HEK293T (cell line): ENCODE results near the gene THSD8.

Experiments
- CTCF ChIA-PET: fragments of 350-600 bp; formaldehyde crosslinking; extraction: SDS; loops from one replicate; lab custom pipeline; 2021; ENCODE audit warnings: antibody characterized with exemption, inconsistent platforms; lab: Yijun Ruan, JAX
- POLR2A ChIA-PET: fragments of 350-600 bp; formaldehyde crosslinking; extraction: SDS; loops from one replicate; lab custom pipeline; 2020; ENCODE audit warnings: antibody characterized with exemption, inconsistent platforms; lab: Yijun Ruan, JAX
- DNase-seq: peaks from one replicate; pipeline ENCODE4 v3.0.0; 2012; ENCODE audit warnings: mixed read lengths; ENCODE audit errors: extremely low spot score
- ARNT ChIP-seq: fragments of 450-650 bp; IDR thresholded peaks from 2 replicates; pipeline ENCODE4 v1.6.1; 2017; ENCODE audit warnings: mild to moderate bottlenecking
- BHLHE40 ChIP-seq: fragments of 450-650 bp; IDR thresholded peaks from 2 replicates; pipeline ENCODE4 v1.6.1; 2016; ENCODE audit warnings: mild to moderate bottlenecking, moderate library complexity, borderline replicate concordance
- CTBP1 ChIP-seq: fragments of 450-650 bp; IDR thresholded peaks from 2 replicates; pipeline ENCODE4 v1.6.1; 2016; ENCODE audit warnings: borderline replicate concordance
- ELF4 ChIP-seq: fragments of 450-650 bp; IDR thresholded peaks from 2 replicates; pipeline ENCODE4 v1.6.1; 2017; ENCODE audit warnings: antibody characterized with exemption
- FOXA1 ChIP-seq: fragments of 450-650 bp; IDR thresholded peaks from 2 replicates; pipeline ENCODE4 v1.6.1; 2016; ENCODE audit warnings: mild to moderate bottlenecking
- FOXK2 ChIP-seq: fragments of 450-650 bp; IDR thresholded peaks from 2 replicates; pipeline ENCODE4 v1.6.1; 2016; ENCODE audit warnings: mild to moderate bottlenecking
- FOXM1 ChIP-seq: fragments of 450-650 bp; IDR thresholded peaks from 2 replicates; pipeline ENCODE4 v1.6.1; 2017; ENCODE audit warnings: mild to moderate bottlenecking, borderline replicate concordance
- HDGF ChIP-seq: fragments of 450-650 bp; IDR thresholded peaks from 2 replicates; pipeline ENCODE4 v1.6.1; 2017; ENCODE audit warnings: antibody characterized with exemption, borderline replicate concordance
- L3MBTL2 ChIP-seq: fragments of 450-650 bp; conservative IDR thresholded peaks from 2 replicates; pipeline ENCODE4 v1.6.1; 2016; ENCODE audit warnings: mild to moderate bottlenecking
- LEF1 ChIP-seq: fragments of 450-650 bp; IDR thresholded peaks from 2 replicates; pipeline ENCODE4 v1.6.1; 2017; ENCODE audit warnings: mild to moderate bottlenecking, borderline replicate concordance
- NFRKB ChIP-seq: fragments of 450-650 bp; IDR thresholded peaks from 2 replicates; pipeline ENCODE4 v1.6.1; 2016; ENCODE audit warnings: mild to moderate bottlenecking, moderate library complexity
- SP1 ChIP-seq: fragments of 450-650 bp; IDR thresholded peaks from 2 replicates; pipeline ENCODE4 v1.6.1; 2017
- SUZ12 ChIP-seq: fragments of 450-650 bp; IDR thresholded peaks from 2 replicates; pipeline ENCODE4 v1.6.1; 2016; ENCODE audit warnings: mild to moderate bottlenecking
- TARDBP ChIP-seq: fragments of 450-650 bp; IDR thresholded peaks from 2 replicates; pipeline ENCODE4 v1.6.1; 2016
- ZNF384 ChIP-seq: fragments of 450-650 bp; IDR thresholded peaks from 2 replicates; pipeline ENCODE4 v1.6.1; 2016
- TF ChIP-seq, protein P1 (sequence below): fragments of 450-650 bp; IDR thresholded peaks from 2 replicates; pipeline ENCODE4 v1.6.1; 2016

Gene THSD8

DNA sequence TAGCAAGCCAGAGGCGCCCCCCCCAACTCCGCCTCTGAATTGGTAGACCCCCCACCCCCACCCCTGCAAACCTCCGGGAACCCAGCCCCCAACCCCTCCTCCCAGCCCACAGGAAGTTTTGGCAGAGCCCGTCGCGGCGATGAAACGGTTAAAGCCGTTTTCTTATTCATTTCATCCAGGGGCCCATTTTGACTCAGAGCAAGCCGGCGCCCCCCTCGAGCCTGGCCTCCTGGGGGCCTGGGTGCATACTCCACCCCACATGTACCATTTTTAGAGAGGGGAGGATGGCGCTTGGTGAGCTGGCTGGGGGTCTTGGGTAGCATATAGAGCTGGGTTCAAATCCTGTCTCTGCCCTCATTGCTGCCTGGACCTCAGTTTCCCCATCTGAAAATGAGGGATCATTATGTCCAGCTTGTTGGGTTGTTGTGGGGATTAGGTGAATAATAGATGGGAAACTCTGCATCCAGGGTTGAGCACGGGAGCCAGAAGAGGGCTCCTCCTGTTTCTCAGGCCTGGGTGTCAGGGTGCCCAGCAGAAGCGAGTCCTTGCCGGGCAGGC, 18.5 kb upstream of the THSD8 start:
- ChIA-PET POLR2A (interaction anchor here (2.6 kb wide), 1 partner anchor 9 kb away, joined by 26 read pairs; the partner anchor contains the start of gene JUNB), CTCF (interaction anchor here (0.9 to 1.3 kb wide), 3 partner anchors 9 to 26 kb away, joined by 3 read pairs; no protein-coding TSS in a partner anchor)
- DNase-seq, result no peak
- TF ChIP-seq L3MBTL2 (no peak), TARDBP (no peak), BHLHE40 (no peak), NFRKB (no peak)
- TF ChIP-seq, protein P1, sequence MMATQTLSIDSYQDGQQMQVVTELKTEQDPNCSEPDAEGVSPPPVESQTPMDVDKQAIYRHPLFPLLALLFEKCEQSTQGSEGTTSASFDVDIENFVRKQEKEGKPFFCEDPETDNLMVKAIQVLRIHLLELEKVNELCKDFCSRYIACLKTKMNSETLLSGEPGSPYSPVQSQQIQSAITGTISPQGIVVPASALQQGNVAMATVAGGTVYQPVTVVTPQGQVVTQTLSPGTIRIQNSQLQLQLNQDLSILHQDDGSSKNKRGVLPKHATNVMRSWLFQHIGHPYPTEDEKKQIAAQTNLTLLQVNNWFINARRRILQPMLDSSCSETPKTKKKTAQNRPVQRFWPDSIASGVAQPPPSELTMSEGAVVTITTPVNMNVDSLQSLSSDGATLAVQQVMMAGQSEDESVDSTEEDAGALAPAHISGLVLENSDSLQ, result no peak

DNA sequence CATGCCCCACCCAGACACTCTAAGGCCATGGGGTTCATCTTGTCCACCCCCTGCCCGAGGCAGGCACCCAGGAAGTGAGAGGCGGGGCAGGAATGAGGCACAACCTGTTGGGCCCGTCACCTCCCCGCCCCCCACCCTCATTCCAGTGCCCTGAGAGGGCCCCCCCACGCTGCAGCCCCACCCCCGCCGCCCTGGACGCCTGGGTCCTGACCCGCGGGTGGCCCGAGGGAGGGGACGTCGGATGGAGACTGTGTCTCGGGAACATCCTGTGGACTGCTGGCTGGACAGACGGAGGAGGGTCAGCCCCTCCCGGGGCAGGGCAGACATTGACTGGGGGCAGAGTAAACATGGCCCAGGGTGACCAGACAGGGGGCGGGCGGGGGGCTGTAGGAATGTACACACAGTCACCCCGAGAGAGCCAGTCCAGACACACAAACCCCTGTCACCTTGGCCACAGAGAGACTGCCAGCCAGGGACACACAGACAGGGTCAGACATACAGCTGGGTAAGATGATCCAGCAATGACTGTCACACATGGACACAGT, 17.9 kb upstream of the THSD8 start:
- no peak for DNase-seq
- ChIA-PET POLR2A (interaction anchor here (2.6 kb wide), 1 partner anchor 8 kb away, joined by 26 read pairs; the partner anchor contains the start of gene JUNB), CTCF (interaction anchor here (1.3 kb wide), 1 partner anchor 12 kb away, joined by 3 read pairs; no protein-coding TSS in a partner anchor)
- TF ChIP-seq NFRKB (no peak), FOXM1 (no peak), CTBP1 (no peak), ELF4 (no peak), BHLHE40 (no peak), ZNF384 (no peak), L3MBTL2 (no peak), FOXK2 (no peak), LEF1 (no peak), SP1 (no peak), SUZ12 (no peak), ARNT (no peak), FOXA1 (no peak), HDGF (no peak), TARDBP (no peak)
- TF ChIP-seq, protein P1, result no peak

DNA sequence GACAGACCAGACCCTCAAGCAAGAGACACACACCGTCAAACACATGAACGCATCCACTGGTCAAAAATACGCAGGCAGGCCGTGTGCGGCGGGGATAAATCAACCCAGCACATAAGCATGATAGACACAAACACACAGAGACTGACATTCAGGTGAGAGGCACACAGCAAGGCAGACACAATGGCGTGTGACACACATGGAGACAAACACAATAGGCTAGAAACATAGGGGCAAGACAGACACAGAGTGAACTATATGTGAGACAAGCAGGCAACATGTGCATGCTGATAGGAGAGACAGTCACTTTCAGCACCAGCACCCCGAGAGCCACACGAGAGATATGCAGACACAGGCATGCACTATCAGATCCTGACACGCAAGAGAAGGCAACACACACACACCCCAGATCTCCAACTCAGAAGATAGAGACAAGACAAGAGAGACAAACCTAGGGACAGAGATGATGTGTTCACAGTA, 17.4 kb upstream of the THSD8 start:
- no peak for TF ChIP-seq TARDBP
- no peak for TF ChIP-seq ELF4
- TF ChIP-seq BHLHE40, result no peak
- TF ChIP-seq NFRKB, result no peak
- no peak for TF ChIP-seq CTBP1
- no peak for TF ChIP-seq FOXK2
- TF ChIP-seq ARNT, result no peak
- TF ChIP-seq, protein P1, result no peak
- no peak for TF ChIP-seq SUZ12
- no peak for TF ChIP-seq SP1
- no peak for TF ChIP-seq FOXA1
- TF ChIP-seq ZNF384, result no peak
- TF ChIP-seq FOXM1, result no peak
- POLR2A ChIA-PET, result no interaction called here
- CTCF ChIA-PET, result no interaction called here
- no peak for DNase-seq

DNA sequence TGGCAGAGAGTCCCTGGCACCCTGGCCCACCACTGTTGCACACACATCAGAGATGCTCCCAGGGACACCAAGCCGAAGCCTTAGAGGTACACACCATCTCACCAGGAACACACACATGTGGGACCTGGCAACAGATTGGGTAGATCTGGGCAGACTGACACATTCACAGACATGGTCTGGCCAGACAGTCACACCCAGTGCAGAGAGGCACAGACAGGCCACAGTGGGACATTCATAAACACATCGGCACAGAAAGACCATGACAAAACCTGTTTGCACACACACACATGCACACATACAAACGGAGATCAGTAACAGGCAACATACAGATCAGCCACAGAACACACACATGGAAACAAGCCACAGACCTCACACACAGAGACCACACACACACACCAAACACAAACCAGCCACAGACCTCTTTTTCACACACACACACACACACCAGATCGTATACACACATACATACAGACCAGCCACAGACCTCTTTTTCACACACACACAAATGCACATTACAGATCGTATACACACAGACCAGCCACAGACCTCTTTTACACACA, 16.9 kb upstream of the THSD8 start:
- CTCF ChIA-PET, result no interaction called here
- no peak for DNase-seq
- peak; percentile 71 for TF ChIP-seq TARDBP
- no peak for TF ChIP-seq FOXK2
- POLR2A ChIA-PET, result no interaction called here

DNA sequence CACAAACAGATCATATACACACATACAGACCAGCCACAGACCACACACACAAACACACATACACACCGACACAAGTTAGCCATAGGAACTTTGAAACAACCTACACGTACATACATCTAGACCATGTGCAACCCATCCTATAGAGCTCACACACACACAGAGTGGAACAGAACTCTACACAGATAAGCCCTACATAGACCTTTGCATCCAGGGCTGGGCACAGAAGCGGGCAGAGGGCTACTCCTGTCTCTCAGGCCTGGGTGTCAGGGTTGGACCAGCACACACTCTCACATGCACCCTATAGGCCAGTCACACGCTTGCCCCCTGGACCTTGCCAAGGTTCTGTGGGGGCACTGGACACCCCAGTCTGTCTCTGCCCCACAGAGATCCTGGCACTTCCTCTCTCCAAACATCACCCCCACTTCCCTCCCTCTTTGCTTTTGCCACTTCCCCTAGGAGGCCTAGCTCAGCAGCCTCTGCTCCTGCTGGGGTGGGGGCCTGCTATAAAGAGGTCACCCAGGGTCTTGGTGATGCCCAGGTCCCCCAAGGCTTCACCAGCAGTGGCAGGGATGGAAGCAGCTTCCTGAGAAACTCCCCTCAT, 16.3 kb upstream of the THSD8 start:
- no peak for DNase-seq
- CTCF ChIA-PET, result no interaction called here
- POLR2A ChIA-PET, result no interaction called here

DNA sequence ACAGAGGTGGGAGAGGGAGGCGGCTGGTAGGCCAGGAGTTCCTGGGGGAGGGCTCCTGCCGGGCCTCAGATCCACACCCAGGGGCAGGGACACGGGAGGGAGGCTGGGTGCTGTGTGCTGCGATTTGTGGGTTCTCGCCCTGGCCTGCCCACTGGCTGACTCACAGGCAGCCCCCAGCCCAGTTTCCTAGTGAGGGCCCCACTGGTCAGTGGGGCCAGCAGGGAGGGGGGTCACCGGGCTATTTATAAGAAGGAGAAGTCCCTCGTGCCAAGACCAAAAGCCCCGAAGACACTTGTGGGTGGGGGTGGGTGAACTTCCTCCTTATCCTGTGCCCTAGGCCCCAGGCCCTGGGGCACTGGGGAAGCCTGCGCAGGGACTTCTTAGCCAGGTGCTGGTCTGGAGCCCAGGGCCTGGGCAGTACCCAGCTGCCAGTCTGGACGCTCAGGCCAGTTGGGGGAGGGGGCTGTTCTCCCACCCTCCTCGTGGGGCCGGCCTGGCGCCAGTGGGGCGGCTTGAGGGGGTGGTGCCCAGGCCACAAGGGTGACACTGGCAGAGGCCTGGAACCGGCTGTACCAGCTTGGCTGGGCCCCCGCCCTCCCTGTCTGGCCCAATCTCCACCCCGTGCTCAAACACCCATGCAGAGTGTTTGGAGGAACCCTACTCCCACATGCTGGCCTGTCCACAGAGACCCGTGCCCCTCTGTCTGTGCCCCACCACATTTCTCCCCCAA, 15.6 kb upstream of the THSD8 start:
- DNase-seq, result no peak
- POLR2A ChIA-PET, result no interaction called here
- TF ChIP-seq ELF4 (no peak), CTBP1 (no peak), FOXK2 (no peak), ARNT (no peak), BHLHE40 (no peak), L3MBTL2 (no peak), ZNF384 (no peak), FOXA1 (no peak)
- CTCF ChIA-PET, result no interaction called here

More for the DNA sequence above, 16.3 kb upstream of the THSD8 start:
- TF ChIP-seq NFRKB (no peak), ZNF384 (no peak), ELF4 (no peak), HDGF (no peak)
